CD14-positive monocyte (primary cell): ENCODE data around the gene ZC3H10. TPM values are rescaled to one million over a fixed set of nuclear protein-coding genes. Genes with fewer than 3 reads are reported as not detected.

Experiments
- DNase-seq, 3 donors: peaks; one replicate each; pipeline ENCODE4 v3.0.0-alpha.2; 2011 to 2022
- H2AFZ ChIP-seq: 2 replicates; pipeline ENCODE4 v1.6.0; 2012; ENCODE audit warnings: mild to moderate bottlenecking, low read depth, low read length, inconsistent platforms; ENCODE audit not compliant: insufficient read depth, poor library complexity, severe bottlenecking
- H3K27ac ChIP-seq, 2 donors: 1 replicate in 1 of 2; 2 replicates in 1 of 2; pipeline ENCODE4 v1.5.1; 2012 to 2013; ENCODE audit warnings: low read length in 2 of 2, control low read depth in 1 of 2, inconsistent platforms in 1 of 2, low read depth in 1 of 2, mild to moderate bottlenecking in 1 of 2
- H3K27me3 ChIP-seq, 2 donors: one replicate each; pipeline versions ENCODE4 v1.6.0 to v1.6.1; 2011 to 2013; ENCODE audit warnings: low read length in 2 of 2; ENCODE audit not compliant: control insufficient read depth in 2 of 2, insufficient read depth in 2 of 2
- H3K36me3 ChIP-seq, 2 donors: replicated peaks in 1 of 2; 1 replicate in 1 of 2; 2 replicates in 1 of 2; pipeline versions ENCODE4 v1.5.1 to v1.6.1; 2012 to 2013; ENCODE audit warnings: low read length in 2 of 2, control low read depth in 1 of 2, inconsistent platforms in 1 of 2, mild to moderate bottlenecking in 1 of 2; ENCODE audit not compliant: insufficient read depth in 2 of 2, control insufficient read depth in 1 of 2
- H3K4me1 ChIP-seq, 2 donors: 1 replicate in 1 of 2; 2 replicates in 1 of 2; pipeline versions ENCODE4 v1.5.1 to v1.6.1; 2012 to 2013; ENCODE audit warnings: low read length in 2 of 2, control low read depth in 1 of 2, inconsistent platforms in 1 of 2, mild to moderate bottlenecking in 1 of 2, moderate library complexity in 1 of 2; ENCODE audit not compliant: insufficient read depth in 2 of 2, control insufficient read depth in 1 of 2
- H3K4me2 ChIP-seq: replicated peaks from 2 replicates; pipeline ENCODE3; 2012; ENCODE audit warnings: low read length, moderate library complexity, mild to moderate bottlenecking; ENCODE audit not compliant: poor library complexity, severe bottlenecking; ENCODE audit errors: extremely low read depth
- H3K4me3 ChIP-seq, 3 experiments: fragments of 200-600 bp in 1 of 3; sonication (generic) in 1 of 3; replicated peaks in 1 of 3; 1 replicate in 2 of 3; 2 replicates in 1 of 3; pipeline ENCODE4 v1.5.1; 2011 to 2013; ENCODE audit warnings: low read length in 3 of 3, mild to moderate bottlenecking in 3 of 3, control low read depth in 2 of 3, low read depth in 2 of 3, inconsistent platforms in 1 of 3, moderate library complexity in 1 of 3
- H3K79me2 ChIP-seq: 2 replicates; pipeline ENCODE4 v1.6.0; 2012; ENCODE audit warnings: mild to moderate bottlenecking, control low read depth, inconsistent platforms, low read length, moderate library complexity; ENCODE audit not compliant: insufficient read depth
- H3K9ac ChIP-seq: 2 replicates; pipeline ENCODE4 v1.6.0; 2017; ENCODE audit warnings: low read length, mild to moderate bottlenecking; ENCODE audit not compliant: insufficient read depth, poor library complexity, severe bottlenecking
- H3K9me3 ChIP-seq, 2 donors: replicated peaks in 1 of 2; 1 replicate in 1 of 2; 2 replicates in 1 of 2; pipeline versions ENCODE4 v1.5.1 to v1.6.1; 2012 to 2013; ENCODE audit warnings: low read length in 2 of 2, control low read depth in 1 of 2; ENCODE audit not compliant: control insufficient read depth in 1 of 2, insufficient read depth in 1 of 2
- H4K20me1 ChIP-seq: 2 replicates; pipeline ENCODE4 v1.6.0; 2012; ENCODE audit warnings: mild to moderate bottlenecking, low read length, control low read depth, moderate library complexity; ENCODE audit not compliant: insufficient read depth
- H3K27ac Mint-ChIP-seq, 7 donors: one replicate each; pipeline ENCODE4 v1.8.0; 2020; ENCODE audit warnings: mild to moderate bottlenecking in 7 of 7, mixed read lengths in 7 of 7, moderate library complexity in 6 of 7, inconsistent platforms in 2 of 7
- H3K27me3 Mint-ChIP-seq, 3 donors: one replicate each; pipeline ENCODE4 v1.8.0; 2021 to 2022; ENCODE audit warnings: low read depth in 3 of 3, mild to moderate bottlenecking in 3 of 3, mixed read lengths in 3 of 3, moderate library complexity in 3 of 3, inconsistent platforms in 1 of 3
- H3K36me3 Mint-ChIP-seq, 2 donors: one replicate each; pipeline ENCODE4 v1.8.0; 2020; ENCODE audit warnings: mixed read lengths in 2 of 2, inconsistent platforms in 1 of 2, mild to moderate bottlenecking in 1 of 2
- H3K4me1 Mint-ChIP-seq: one replicate; pipeline ENCODE4 v1.8.0; 2020; ENCODE audit warnings: mild to moderate bottlenecking, mixed read lengths
- H3K4me3 Mint-ChIP-seq, 2 donors: one replicate each; pipeline ENCODE4 v1.8.0; 2020; ENCODE audit warnings: mild to moderate bottlenecking in 2 of 2, mixed read lengths in 2 of 2, moderate library complexity in 1 of 2
- H3K9me3 Mint-ChIP-seq, 7 donors: one replicate each; pipeline ENCODE4 v1.8.0; 2020 to 2022; ENCODE audit warnings: mixed read lengths in 7 of 7, mild to moderate bottlenecking in 6 of 7, moderate library complexity in 6 of 7, inconsistent platforms in 2 of 7
- WGBS: methylation state at CpG from one replicate; pipeline ENCODE4 v1.1.5; 2013; ENCODE audit warnings: missing lambda C conversion rate; ENCODE audit not compliant: insufficient coverage; 5-methylcytosine and 5-hydroxymethylcytosine counted together
- intact Hi-C, 2 donors: fragments of 100-400 bp; cut with micrococcal nuclease; formaldehyde crosslinking; loops; one replicate each; pipeline versions ENCODE4 v1.15.0 to v1.15.1; 2023
- polyA minus RNA-seq: library from RNA; depleted of rRNA, polyadenylated mRNA; stranded (reverse); fragments of >200 nt; gene quantifications from 2 replicates; pipeline ENCODE4 v1.2.3, GENCODE V29; 2012
- polyA plus RNA-seq, 3 donors: library from polyadenylated mRNA; depleted of rRNA in 1 of 3; unstranded in 2 of 3; stranded (reverse) in 1 of 3; fragments of 300-500 nt in 2 of 3; fragments of >200 nt in 1 of 3; fragmentation: Illumina TruSeq in 2 of 3; gene quantifications; 1 replicate in 2 of 3; 2 replicates in 1 of 3; pipeline ENCODE4 v1.2.3, GENCODE V29; 2012 to 2021
- total RNA-seq, 12 experiments: library from RNA in 1 of 12; stranded (reverse) in 1 of 12; fragments of 120-200 nt in 1 of 12; gene quantifications; one replicate each; pipeline ENCODE4 v1.2.4 and lab custom pipeline; 2013 to 2026; ENCODE audit warnings: mixed read lengths in 6 of 12, inconsistent platforms in 1 of 12
- TF ChIP-seq, protein P1 (sequence below): fragments of 200-600 bp; IDR thresholded peaks from one replicate; pipeline ENCODE4 v1.8.0; 2022; ENCODE audit warnings: antibody characterized with exemption, mild to moderate bottlenecking

ZC3H10 gene, protein sequence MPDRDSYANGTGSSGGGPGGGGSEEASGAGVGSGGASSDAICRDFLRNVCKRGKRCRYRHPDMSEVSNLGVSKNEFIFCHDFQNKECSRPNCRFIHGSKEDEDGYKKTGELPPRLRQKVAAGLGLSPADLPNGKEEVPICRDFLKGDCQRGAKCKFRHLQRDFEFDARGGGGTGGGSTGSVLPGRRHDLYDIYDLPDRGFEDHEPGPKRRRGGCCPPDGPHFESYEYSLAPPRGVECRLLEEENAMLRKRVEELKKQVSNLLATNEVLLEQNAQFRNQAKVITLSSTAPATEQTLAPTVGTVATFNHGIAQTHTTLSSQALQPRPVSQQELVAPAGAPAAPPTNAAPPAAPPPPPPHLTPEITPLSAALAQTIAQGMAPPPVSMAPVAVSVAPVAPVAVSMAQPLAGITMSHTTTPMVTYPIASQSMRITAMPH
- total RNA-seq (2013), result 12.1 TPM
- polyA plus RNA-seq (1 to 10 TPM; 1.7 to 3.1 (median 1.8) TPM), polyA minus RNA-seq (15.0 and 20.5 TPM in 2 replicates), total RNA-seq (lab: John Stamatoyannopoulos, UW) (10.0 to 33.8 (median 20.4) reads per million in 11 experiments)

GRCh38 chr12:56117778-56118687 lies at the start of gene ZC3H10:
TSS of gene ZC3H10 (plus strand) at chr12:56118266. CDS start at chr12:56120563, 2,297 bp downstream.
- Mint-ChIP-seq H3K27me3 (no peaks in the 10 kb centered on the region), H3K9me3 (no peaks in the 10 kb centered on the region), H3K27ac (peak within 1 kb of the TSS; percentile 97 to 100 (median 99)), H3K4me3 (peak within 1 kb of the TSS; percentile 95 to 98), H3K4me1 (peaks cover 38% of the 10 kb centered on the region), H3K36me3 (peaks cover 36 to 39% of the 10 kb centered on the region in 2 donors)
- intact Hi-C loops, result loop anchor here (2.0 to 10.0 kb wide), 7 partner anchors 34 to 293 kb away; partner anchors contain the start of genes RPS26 (in 2 of the 2), DNAJC14 (in 1 of the 2), MYL6 (in 1 of the 2) and MYL6B (in 1 of the 2)
- peaks cover 62% of the 10 kb centered on the region for H3K79me2 ChIP-seq
- peak; percentile 100 for DNase-seq
- peak within 1 kb of the TSS; percentile 91 for H3K9ac ChIP-seq
- H3K36me3 ChIP-seq, result peaks cover 21 to 39% of the 10 kb centered on the region in 2 donors
- H3K27ac ChIP-seq, result peak within 1 kb of the TSS; percentile 92 to 98
- H3K4me1 ChIP-seq, result peaks cover 30 to 35% of the 10 kb centered on the region in 2 donors
- WGBS, result under 1% methylated on average over 60 of the region's 61 CpGs
- TF ChIP-seq, protein P1, sequence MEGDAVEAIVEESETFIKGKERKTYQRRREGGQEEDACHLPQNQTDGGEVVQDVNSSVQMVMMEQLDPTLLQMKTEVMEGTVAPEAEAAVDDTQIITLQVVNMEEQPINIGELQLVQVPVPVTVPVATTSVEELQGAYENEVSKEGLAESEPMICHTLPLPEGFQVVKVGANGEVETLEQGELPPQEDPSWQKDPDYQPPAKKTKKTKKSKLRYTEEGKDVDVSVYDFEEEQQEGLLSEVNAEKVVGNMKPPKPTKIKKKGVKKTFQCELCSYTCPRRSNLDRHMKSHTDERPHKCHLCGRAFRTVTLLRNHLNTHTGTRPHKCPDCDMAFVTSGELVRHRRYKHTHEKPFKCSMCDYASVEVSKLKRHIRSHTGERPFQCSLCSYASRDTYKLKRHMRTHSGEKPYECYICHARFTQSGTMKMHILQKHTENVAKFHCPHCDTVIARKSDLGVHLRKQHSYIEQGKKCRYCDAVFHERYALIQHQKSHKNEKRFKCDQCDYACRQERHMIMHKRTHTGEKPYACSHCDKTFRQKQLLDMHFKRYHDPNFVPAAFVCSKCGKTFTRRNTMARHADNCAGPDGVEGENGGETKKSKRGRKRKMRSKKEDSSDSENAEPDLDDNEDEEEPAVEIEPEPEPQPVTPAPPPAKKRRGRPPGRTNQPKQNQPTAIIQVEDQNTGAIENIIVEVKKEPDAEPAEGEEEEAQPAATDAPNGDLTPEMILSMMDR, result peak; percentile 44
- H2AFZ ChIP-seq, result peak within 1 kb of the TSS; percentile 68
- H4K20me1 ChIP-seq, result peaks cover 27% of the 10 kb centered on the region
- peak within 1 kb of the TSS; percentile 85 for H3K4me2 ChIP-seq
- H3K9me3 ChIP-seq, result no peaks in the 10 kb centered on the region
- H3K27me3 ChIP-seq, result no peaks in the 10 kb centered on the region
- H3K4me3 ChIP-seq, result peak within 1 kb of the TSS; percentile 89 to 97 (median 89)

DNA sequence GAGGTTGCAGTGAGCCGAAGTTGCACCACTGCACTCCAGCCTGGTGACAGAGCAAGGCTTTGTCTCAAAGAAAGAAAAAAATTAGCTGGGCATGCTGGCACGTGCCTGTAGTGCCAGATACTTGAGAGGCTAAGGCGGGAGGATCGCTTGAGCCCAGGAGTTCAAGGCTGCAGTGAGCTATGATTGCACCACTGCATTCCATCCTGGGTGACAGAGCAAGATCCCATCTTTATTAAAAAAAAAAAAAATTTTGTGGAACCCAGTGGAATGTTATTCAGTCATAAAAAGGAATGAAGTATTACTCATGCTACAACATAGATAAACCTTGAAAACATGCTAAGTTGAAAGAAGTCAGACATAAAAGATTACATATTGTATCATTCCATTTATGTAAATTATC lies 46.4 kb upstream of the ZC3H10 start:
- Mint-ChIP-seq H3K4me1 (peaks cover 3% of the 10 kb centered on the region), H3K36me3 (no peaks in the 10 kb centered on the region), H3K27ac (no peak overlapping the region), H3K9me3 (peaks cover 0 to 4% (median 0%) of the 10 kb centered on the region in 7 donors), H3K27me3 (peaks cover 2 to 7% (median 4%) of the 10 kb centered on the region in 3 donors), H3K4me3 (no peak overlapping the region)
- Histone ChIP-seq H3K9me3 (no peaks in the 10 kb centered on the region), H3K79me2 (no peaks in the 10 kb centered on the region), H3K4me3 (no peak overlapping the region), H3K27ac (no peak overlapping the region), H4K20me1 (no peaks in the 10 kb centered on the region), H3K4me1 (no peaks in the 10 kb centered on the region), H3K36me3 (no peaks in the 10 kb centered on the region), H3K4me2 (no peak overlapping the region), H3K27me3 (no peaks in the 10 kb centered on the region), H2AFZ (no peak overlapping the region), H3K9ac (no peak overlapping the region)
- intact Hi-C loops, result no loop called here
- WGBS, result 96% methylated on average over 4 of the region's 4 CpGs
- no peak for DNase-seq
- TF ChIP-seq, protein P1, result no peak
